GM12878 (cell line): ENCODE results near the gene C3. TPM values are rescaled to one million over a fixed set of nuclear protein-coding genes. Genes with fewer than 3 reads are reported as not detected.

Experiments used
- CREB1 ChIP-seq: IDR thresholded peaks from 2 replicates; pipeline ENCODE4 v1.6.1; 2012; ENCODE audit warnings: low read depth, mild to moderate bottlenecking, inconsistent platforms
- HCFC1 ChIP-seq: fragments of 150-350 bp; IDR thresholded peaks from 2 replicates; pipeline ENCODE4 v1.6.1; 2014; ENCODE audit warnings: low read length
- HDAC2 ChIP-seq: fragments of 200-600 bp; sonication (generic); IDR thresholded peaks from 2 replicates; pipeline ENCODE4 v1.6.1; 2017
- KLF5 ChIP-seq: fragments of 450-650 bp; IDR thresholded peaks from 2 replicates; pipeline ENCODE4 v1.6.1; 2014; ENCODE audit warnings: mild to moderate bottlenecking; ENCODE audit not compliant: partially characterized antibody
- NFIC ChIP-seq: IDR thresholded peaks from 2 replicates; pipeline ENCODE4 v1.6.1; 2012; ENCODE audit warnings: low read depth, mild to moderate bottlenecking, inconsistent platforms, low read length, moderate library complexity
- NFXL1 ChIP-seq: fragments of 450-650 bp; IDR thresholded peaks from 2 replicates; pipeline ENCODE4 v1.6.1; 2017; ENCODE audit warnings: antibody characterized with exemption, mild to moderate bottlenecking, borderline replicate concordance
- SIN3A ChIP-seq: IDR thresholded peaks from 2 replicates; pipeline ENCODE4 v1.6.1; 2012; ENCODE audit warnings: low read depth, low read length, improper control_type of control experiment
- SUPT20H ChIP-seq: IDR thresholded peaks from 2 replicates; pipeline ENCODE4 v1.6.1; 2011; ENCODE audit warnings: low read depth, mild to moderate bottlenecking, low read length, moderate library complexity, borderline replicate concordance; ENCODE audit not compliant: control insufficient read depth
- SUZ12 ChIP-seq: fragments of 200-600 bp; sonication (generic); IDR thresholded peaks from one replicate; pipeline ENCODE4 v1.6.1; 2018; ENCODE audit warnings: antibody characterized with exemption, mild to moderate bottlenecking; ENCODE audit not compliant: unreplicated experiment
- WRNIP1 ChIP-seq: IDR thresholded peaks from 2 replicates; pipeline ENCODE4 v1.6.1; 2011; ENCODE audit warnings: low read depth, low read length, improper control_type of control experiment, borderline replicate concordance
- YBX1 ChIP-seq: fragments of 450-650 bp; IDR thresholded peaks from 2 replicates; pipeline ENCODE4 v1.6.1; 2016; ENCODE audit warnings: antibody characterized with exemption
- polyA plus RNA-seq, 11 experiments: library from polyadenylated mRNA; depleted of rRNA in 4 of 11; unstranded in 6 of 11; stranded (reverse) in 5 of 11; fragments of >200 nt; fragmentation: Nextera tagmentation in 4 of 11; fragmentation: Illumina TruSeq in 1 of 11; extraction: Ambion mirVana in 4 of 11; extraction: Trizol in 1 of 11; gene quantifications; 1 replicate in 1 of 11; 2 replicates in 10 of 11; pipeline versions ENCODE4 v1.2.1 to v1.2.3, GENCODE V29; 2011 to 2016; ENCODE audit warnings: inconsistent platforms in 2 of 11, missing spikeins in 2 of 11, low read depth in 1 of 11
- total RNA-seq, 4 experiments: library from RNA; depleted of rRNA in 3 of 4; stranded (reverse); fragments of >200 nt in 3 of 4; fragmentation: Illumina TruSeq in 1 of 4; extraction: Trizol in 1 of 4; gene quantifications; 2 replicates each; pipeline versions ENCODE4 v1.2.1 to v1.2.3, GENCODE V29; 2013 to 2021
- TF ChIP-seq, protein P1 (sequence below): fragments of 450-650 bp; formaldehyde crosslinking; IDR thresholded peaks from 2 replicates; pipeline ENCODE4 v1.4.0; 2020; ENCODE audit warnings: mild to moderate bottlenecking, moderate library complexity
- TF ChIP-seq, protein P2 (sequence below), 3 experiments: IDR thresholded peaks in 2 of 3; conservative IDR thresholded peaks in 1 of 3; 2 replicates each; pipeline ENCODE4 v1.5.1; 2011; ENCODE audit warnings: low read depth in 3 of 3, low read length in 3 of 3, mild to moderate bottlenecking in 3 of 3, control low read depth in 2 of 3, moderate library complexity in 2 of 3, inconsistent platforms in 1 of 3, mixed read lengths in 1 of 3; ENCODE audit not compliant: control insufficient read depth in 2 of 3, insufficient read depth in 1 of 3; ENCODE audit errors: extremely low read depth in 1 of 3
- TF ChIP-seq, protein P3 (sequence below): fragments of 450-650 bp; IDR thresholded peaks from 2 replicates; pipeline ENCODE4 v1.6.1; 2018; ENCODE audit warnings: mild to moderate bottlenecking, low read depth, moderate library complexity; ENCODE audit not compliant: partially characterized antibody
- TF ChIP-seq, protein P4 (sequence below): fragments of 450-650 bp; formaldehyde crosslinking; IDR thresholded peaks from 2 replicates; pipeline ENCODE4 v1.4.0; 2022; ENCODE audit warnings: mild to moderate bottlenecking, moderate library complexity

The C3 gene
- total and polyA plus RNA-seq, 10 of the 15 experiments (the other 5 are each of a cell fraction or from before 2014, with no cell fraction given), result 0.20 to 6.7 (median 0.72) TPM

DNA sequence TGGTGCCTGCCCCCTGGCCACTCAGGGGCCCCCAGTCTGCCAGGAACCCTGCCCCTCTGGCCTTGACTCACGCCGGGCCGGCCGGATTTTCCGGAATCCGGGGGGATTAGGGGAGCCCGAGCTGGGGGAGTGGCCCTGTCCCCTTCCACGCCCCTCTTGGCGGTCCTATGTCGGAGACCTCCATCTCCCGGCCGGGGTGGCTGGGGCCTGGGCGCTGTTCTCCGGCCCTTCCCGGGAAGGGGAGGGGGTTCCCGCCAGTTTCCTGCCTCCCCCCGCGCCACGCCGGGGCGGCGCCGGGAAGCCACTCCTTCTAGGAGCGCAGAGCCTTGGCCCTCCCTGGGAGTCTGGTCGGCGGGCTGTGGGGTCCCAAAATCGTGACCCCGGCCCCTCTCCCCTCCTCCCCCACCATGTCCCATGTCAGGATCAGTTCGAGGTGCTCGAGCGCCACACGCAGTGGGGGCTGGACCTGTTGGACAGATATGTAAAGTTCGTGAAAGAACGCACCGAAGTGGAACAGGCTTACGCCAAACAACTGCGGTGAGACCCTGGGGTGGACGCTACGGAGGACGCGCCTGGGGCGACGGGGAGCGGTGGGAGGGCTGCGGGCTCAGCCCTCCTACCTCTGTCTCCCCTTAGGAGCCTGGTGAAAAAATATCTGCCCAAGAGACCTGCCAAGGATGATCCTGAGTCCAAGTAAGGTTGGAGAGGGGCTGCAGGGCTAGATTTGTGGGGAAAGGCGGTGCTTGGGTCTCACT lies 20.3 kb upstream of the C3 start (continued):
- TF ChIP-seq, protein P1, sequence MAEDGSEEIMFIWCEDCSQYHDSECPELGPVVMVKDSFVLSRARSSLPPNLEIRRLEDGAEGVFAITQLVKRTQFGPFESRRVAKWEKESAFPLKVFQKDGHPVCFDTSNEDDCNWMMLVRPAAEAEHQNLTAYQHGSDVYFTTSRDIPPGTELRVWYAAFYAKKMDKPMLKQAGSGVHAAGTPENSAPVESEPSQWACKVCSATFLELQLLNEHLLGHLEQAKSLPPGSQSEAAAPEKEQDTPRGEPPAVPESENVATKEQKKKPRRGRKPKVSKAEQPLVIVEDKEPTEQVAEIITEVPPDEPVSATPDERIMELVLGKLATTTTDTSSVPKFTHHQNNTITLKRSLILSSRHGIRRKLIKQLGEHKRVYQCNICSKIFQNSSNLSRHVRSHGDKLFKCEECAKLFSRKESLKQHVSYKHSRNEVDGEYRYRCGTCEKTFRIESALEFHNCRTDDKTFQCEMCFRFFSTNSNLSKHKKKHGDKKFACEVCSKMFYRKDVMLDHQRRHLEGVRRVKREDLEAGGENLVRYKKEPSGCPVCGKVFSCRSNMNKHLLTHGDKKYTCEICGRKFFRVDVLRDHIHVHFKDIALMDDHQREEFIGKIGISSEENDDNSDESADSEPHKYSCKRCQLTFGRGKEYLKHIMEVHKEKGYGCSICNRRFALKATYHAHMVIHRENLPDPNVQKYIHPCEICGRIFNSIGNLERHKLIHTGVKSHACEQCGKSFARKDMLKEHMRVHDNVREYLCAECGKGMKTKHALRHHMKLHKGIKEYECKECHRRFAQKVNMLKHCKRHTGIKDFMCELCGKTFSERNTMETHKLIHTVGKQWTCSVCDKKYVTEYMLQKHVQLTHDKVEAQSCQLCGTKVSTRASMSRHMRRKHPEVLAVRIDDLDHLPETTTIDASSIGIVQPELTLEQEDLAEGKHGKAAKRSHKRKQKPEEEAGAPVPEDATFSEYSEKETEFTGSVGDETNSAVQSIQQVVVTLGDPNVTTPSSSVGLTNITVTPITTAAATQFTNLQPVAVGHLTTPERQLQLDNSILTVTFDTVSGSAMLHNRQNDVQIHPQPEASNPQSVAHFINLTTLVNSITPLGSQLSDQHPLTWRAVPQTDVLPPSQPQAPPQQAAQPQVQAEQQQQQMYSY, result no peak
- TF ChIP-seq HDAC2 (no peak), KLF5 (peak; percentile 51), CREB1 (0 out of 2 replicates have a peak, but pooled peaks have one; percentile 8), NFXL1 (no peak), SUZ12 (no peak), SIN3A (no peak), HCFC1 (no peak), YBX1 (no peak), WRNIP1 (no peak), SUPT20H (no peak), NFIC (no peak)
- TF ChIP-seq, protein P2, sequence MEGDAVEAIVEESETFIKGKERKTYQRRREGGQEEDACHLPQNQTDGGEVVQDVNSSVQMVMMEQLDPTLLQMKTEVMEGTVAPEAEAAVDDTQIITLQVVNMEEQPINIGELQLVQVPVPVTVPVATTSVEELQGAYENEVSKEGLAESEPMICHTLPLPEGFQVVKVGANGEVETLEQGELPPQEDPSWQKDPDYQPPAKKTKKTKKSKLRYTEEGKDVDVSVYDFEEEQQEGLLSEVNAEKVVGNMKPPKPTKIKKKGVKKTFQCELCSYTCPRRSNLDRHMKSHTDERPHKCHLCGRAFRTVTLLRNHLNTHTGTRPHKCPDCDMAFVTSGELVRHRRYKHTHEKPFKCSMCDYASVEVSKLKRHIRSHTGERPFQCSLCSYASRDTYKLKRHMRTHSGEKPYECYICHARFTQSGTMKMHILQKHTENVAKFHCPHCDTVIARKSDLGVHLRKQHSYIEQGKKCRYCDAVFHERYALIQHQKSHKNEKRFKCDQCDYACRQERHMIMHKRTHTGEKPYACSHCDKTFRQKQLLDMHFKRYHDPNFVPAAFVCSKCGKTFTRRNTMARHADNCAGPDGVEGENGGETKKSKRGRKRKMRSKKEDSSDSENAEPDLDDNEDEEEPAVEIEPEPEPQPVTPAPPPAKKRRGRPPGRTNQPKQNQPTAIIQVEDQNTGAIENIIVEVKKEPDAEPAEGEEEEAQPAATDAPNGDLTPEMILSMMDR (IDR thresholded peaks at IDR 0.05 in 2 of 3, conservative IDR thresholded peaks at IDR 0.05 in 1 of 3; ENCODE audit: control insufficient read depth in 2 of 3, extremely low read depth in 1 of 3, insufficient read depth in 1 of 3, low read depth in 3 of 3, low read length in 3 of 3), result no peak
- TF ChIP-seq, protein P3, sequence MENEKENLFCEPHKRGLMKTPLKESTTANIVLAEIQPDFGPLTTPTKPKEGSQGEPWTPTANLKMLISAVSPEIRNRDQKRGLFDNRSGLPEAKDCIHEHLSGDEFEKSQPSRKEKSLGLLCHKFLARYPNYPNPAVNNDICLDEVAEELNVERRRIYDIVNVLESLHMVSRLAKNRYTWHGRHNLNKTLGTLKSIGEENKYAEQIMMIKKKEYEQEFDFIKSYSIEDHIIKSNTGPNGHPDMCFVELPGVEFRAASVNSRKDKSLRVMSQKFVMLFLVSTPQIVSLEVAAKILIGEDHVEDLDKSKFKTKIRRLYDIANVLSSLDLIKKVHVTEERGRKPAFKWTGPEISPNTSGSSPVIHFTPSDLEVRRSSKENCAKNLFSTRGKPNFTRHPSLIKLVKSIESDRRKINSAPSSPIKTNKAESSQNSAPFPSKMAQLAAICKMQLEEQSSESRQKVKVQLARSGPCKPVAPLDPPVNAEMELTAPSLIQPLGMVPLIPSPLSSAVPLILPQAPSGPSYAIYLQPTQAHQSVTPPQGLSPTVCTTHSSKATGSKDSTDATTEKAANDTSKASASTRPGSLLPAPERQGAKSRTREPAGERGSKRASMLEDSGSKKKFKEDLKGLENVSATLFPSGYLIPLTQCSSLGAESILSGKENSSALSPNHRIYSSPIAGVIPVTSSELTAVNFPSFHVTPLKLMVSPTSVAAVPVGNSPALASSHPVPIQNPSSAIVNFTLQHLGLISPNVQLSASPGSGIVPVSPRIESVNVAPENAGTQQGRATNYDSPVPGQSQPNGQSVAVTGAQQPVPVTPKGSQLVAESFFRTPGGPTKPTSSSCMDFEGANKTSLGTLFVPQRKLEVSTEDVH, result no peak
- TF ChIP-seq, protein P4, sequence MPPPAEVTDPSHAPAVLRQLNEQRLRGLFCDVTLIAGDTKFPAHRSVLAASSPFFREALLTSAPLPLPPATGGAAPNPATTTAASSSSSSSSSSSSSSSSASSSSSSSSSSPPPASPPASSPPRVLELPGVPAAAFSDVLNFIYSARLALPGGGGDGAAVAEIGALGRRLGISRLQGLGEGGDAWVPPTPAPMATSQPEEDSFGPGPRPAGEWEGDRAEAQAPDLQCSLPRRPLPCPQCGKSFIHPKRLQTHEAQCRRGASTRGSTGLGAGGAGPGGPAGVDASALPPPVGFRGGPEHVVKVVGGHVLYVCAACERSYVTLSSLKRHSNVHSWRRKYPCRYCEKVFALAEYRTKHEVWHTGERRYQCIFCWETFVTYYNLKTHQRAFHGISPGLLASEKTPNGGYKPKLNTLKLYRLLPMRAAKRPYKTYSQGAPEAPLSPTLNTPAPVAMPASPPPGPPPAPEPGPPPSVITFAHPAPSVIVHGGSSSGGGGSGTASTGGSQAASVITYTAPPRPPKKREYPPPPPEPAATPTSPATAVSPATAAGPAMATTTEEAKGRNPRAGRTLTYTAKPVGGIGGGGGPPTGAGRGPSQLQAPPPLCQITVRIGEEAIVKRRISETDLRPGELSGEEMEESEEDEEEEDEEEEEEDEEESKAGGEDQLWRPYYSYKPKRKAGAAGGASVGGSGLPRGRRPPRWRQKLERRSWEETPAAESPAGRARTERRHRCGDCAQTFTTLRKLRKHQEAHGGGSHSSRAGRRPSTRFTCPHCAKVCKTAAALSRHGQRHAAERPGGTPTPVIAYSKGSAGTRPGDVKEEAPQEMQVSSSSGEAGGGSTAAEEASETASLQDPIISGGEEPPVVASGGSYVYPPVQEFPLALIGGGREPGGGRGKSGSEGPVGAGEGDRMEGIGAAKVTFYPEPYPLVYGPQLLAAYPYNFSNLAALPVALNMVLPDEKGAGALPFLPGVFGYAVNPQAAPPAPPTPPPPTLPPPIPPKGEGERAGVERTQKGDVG (CRISPR knock-in tag), result no peak
